H9 (cell line): ENCODE data around the gene PUM1. TPM values are rescaled to one million over a fixed set of nuclear protein-coding genes. Genes with fewer than 3 reads are reported as not detected.

ENCODE experiments used
- DNase-seq: peaks from one replicate; pipeline ENCODE4 v3.0.0-alpha.2; 2017
- H2AFZ ChIP-seq: one replicate; pipeline ENCODE4 v1.6.1; 2013; ENCODE audit warnings: mild to moderate bottlenecking, low read length, control low read depth, moderate library complexity
- H2AK5ac ChIP-seq: 2 replicates; pipeline ENCODE4 v1.6.1; 2013; ENCODE audit warnings: low read length, control low read depth, mixed read lengths; ENCODE audit not compliant: insufficient read length
- H2BK120ac ChIP-seq: one replicate; pipeline ENCODE4 v1.6.1; 2013; ENCODE audit warnings: low read depth, mild to moderate bottlenecking, low read length, control low read depth, inconsistent platforms; ENCODE audit not compliant: poor library complexity, severe bottlenecking
- H2BK12ac ChIP-seq: 2 replicates; pipeline ENCODE4 v1.6.1; 2013; ENCODE audit warnings: low read length, control low read depth, mixed read lengths, low read depth; ENCODE audit not compliant: insufficient read length
- H2BK15ac ChIP-seq: 2 replicates; pipeline ENCODE4 v1.6.1; 2013; ENCODE audit warnings: low read depth, low read length, control low read depth
- H2BK20ac ChIP-seq: one replicate; pipeline ENCODE4 v1.6.1; 2013; ENCODE audit warnings: low read depth, mild to moderate bottlenecking, low read length, control low read depth, inconsistent platforms; ENCODE audit not compliant: poor library complexity, severe bottlenecking
- H2BK5ac ChIP-seq: 2 replicates; pipeline ENCODE4 v1.6.1; 2013; ENCODE audit warnings: low read length, control low read depth, mixed read lengths; ENCODE audit not compliant: insufficient read length
- H3K14ac ChIP-seq: 2 replicates; pipeline ENCODE4 v1.6.1; 2013; ENCODE audit warnings: low read length, control low read depth; ENCODE audit not compliant: insufficient read depth
- H3K18ac ChIP-seq: 2 replicates; pipeline ENCODE4 v1.6.1; 2013; ENCODE audit warnings: low read depth, mild to moderate bottlenecking, mixed read lengths, low read length, control low read depth; ENCODE audit not compliant: insufficient read length
- H3K23ac ChIP-seq: 2 replicates; pipeline ENCODE4 v1.6.1; 2013; ENCODE audit warnings: low read length, control low read depth, mixed read lengths, low read depth; ENCODE audit not compliant: insufficient read length
- H3K23me2 ChIP-seq: 2 replicates; pipeline ENCODE4 v1.6.1; 2013; ENCODE audit warnings: low read depth, mild to moderate bottlenecking, mixed read lengths, low read length, control low read depth; ENCODE audit not compliant: insufficient read length, poor library complexity, severe bottlenecking
- H3K27ac ChIP-seq: 2 replicates; pipeline ENCODE4 v1.5.1; 2013; ENCODE audit warnings: low read length, control low read depth, mixed read lengths, low read depth; ENCODE audit not compliant: insufficient read length
- H3K27me3 ChIP-seq: 2 replicates; pipeline ENCODE4 v1.6.1; 2013; ENCODE audit warnings: low read length, control low read depth, inconsistent platforms; ENCODE audit not compliant: insufficient read depth
- H3K4ac ChIP-seq: 2 replicates; pipeline ENCODE4 v1.6.1; 2013; ENCODE audit warnings: low read depth, mild to moderate bottlenecking, control low read depth, inconsistent platforms, low read length, moderate library complexity
- H3K4me1 ChIP-seq: 2 replicates; pipeline ENCODE4 v1.6.1; 2013; ENCODE audit warnings: low read length, control low read depth, inconsistent platforms; ENCODE audit not compliant: insufficient read depth
- H3K4me2 ChIP-seq: 2 replicates; pipeline ENCODE4 v1.6.1; 2013; ENCODE audit warnings: low read length, control low read depth, mixed read lengths; ENCODE audit not compliant: insufficient read length, insufficient read depth
- H3K56ac ChIP-seq: 2 replicates; pipeline ENCODE4 v1.6.1; 2013; ENCODE audit warnings: low read depth, mild to moderate bottlenecking, mixed read lengths, low read length, control low read depth; ENCODE audit not compliant: insufficient read length
- H3K79me1 ChIP-seq: 2 replicates; pipeline ENCODE4 v1.6.1; 2013; ENCODE audit warnings: low read depth, mild to moderate bottlenecking, moderate library complexity, low read length, control low read depth, inconsistent platforms; ENCODE audit not compliant: insufficient read depth, poor library complexity, severe bottlenecking
- H3K79me2 ChIP-seq: 2 replicates; pipeline ENCODE4 v1.6.1; 2013; ENCODE audit warnings: low read length, control low read depth, inconsistent platforms; ENCODE audit not compliant: insufficient read depth
- H3K9ac ChIP-seq: 2 replicates; pipeline ENCODE4 v1.6.1; 2013; ENCODE audit warnings: low read length, control low read depth, mixed read lengths; ENCODE audit not compliant: insufficient read length; ENCODE audit errors: extremely low read depth
- H3K9me3 ChIP-seq: one replicate; pipeline ENCODE4 v1.6.1; 2013; ENCODE audit warnings: low read depth, low read length, inconsistent platforms; ENCODE audit not compliant: control insufficient read depth
- H3T11ph ChIP-seq: one replicate; pipeline ENCODE4 v1.6.1; 2013; ENCODE audit warnings: mild to moderate bottlenecking, low read length, control low read depth, inconsistent platforms
- H4K20me1 ChIP-seq: one replicate; pipeline ENCODE4 v1.6.1; 2013; ENCODE audit not compliant: control insufficient read depth, insufficient read length, insufficient read depth
- H4K5ac ChIP-seq: 2 replicates; pipeline ENCODE4 v1.6.1; 2013; ENCODE audit warnings: low read depth, mild to moderate bottlenecking, mixed read lengths, low read length, control low read depth; ENCODE audit not compliant: insufficient read length
- H4K8ac ChIP-seq: replicated peaks from 2 replicates; pipeline ENCODE4 v1.6.1; 2013; ENCODE audit warnings: low read length, control low read depth, mixed read lengths, low read depth; ENCODE audit not compliant: insufficient read length
- H4K91ac ChIP-seq: 2 replicates; pipeline ENCODE4 v1.6.1; 2013; ENCODE audit warnings: low read depth, mild to moderate bottlenecking, moderate library complexity, mixed read lengths, low read length, control low read depth; ENCODE audit not compliant: insufficient read length
- H3K27ac Mint-ChIP-seq, 3 experiments: 2 replicates in 2 of 3; 3 replicates in 1 of 3; pipeline ENCODE4 v1.8.0; 2020 to 2021; ENCODE audit warnings: mixed read lengths in 3 of 3, mild to moderate bottlenecking in 1 of 3, moderate library complexity in 1 of 3
- H3K27me3 Mint-ChIP-seq: 2 replicates; pipeline ENCODE4 v1.8.0; 2021; ENCODE audit warnings: low read depth, mild to moderate bottlenecking, moderate library complexity, mixed read lengths
- H3K36me3 Mint-ChIP-seq, 3 experiments: 2 replicates in 2 of 3; 3 replicates in 1 of 3; pipeline ENCODE4 v1.8.0; 2020 to 2021; ENCODE audit warnings: low read depth in 3 of 3, mixed read lengths in 3 of 3; ENCODE audit not compliant: insufficient read depth in 1 of 3
- H3K4me1 Mint-ChIP-seq, 2 experiments: 2 replicates each; pipeline ENCODE4 v1.8.0; 2020; ENCODE audit warnings: mixed read lengths in 2 of 2
- H3K4me3 Mint-ChIP-seq, 2 experiments: 2 replicates in 1 of 2; 3 replicates in 1 of 2; pipeline ENCODE4 v1.8.0; 2020 to 2021; ENCODE audit warnings: mild to moderate bottlenecking in 2 of 2, mixed read lengths in 2 of 2, moderate library complexity in 1 of 2
- H3K9me3 Mint-ChIP-seq, 2 experiments: 2 replicates in 1 of 2; 3 replicates in 1 of 2; pipeline ENCODE4 v1.8.0; 2020; ENCODE audit warnings: mild to moderate bottlenecking in 2 of 2, mixed read lengths in 2 of 2, moderate library complexity in 1 of 2
- CTCF ChIP-seq: fragments of 200-600 bp; sonication (generic); conservative IDR thresholded peaks from 3 replicates; pipeline ENCODE4 v1.8.0; 2021; ENCODE audit warnings: antibody characterized with exemption, mild to moderate bottlenecking
- WGBS: extraction: QIAGEN DNeasy Blood & Tissue Kit; methylation state at CpG from one replicate; pipeline ENCODE4 v1.1.7; 2013; ENCODE audit warnings: missing lambda C conversion rate, low lambda C conversion rate, mixed read lengths; ENCODE audit not compliant: insufficient read length; ENCODE audit errors: extremely low coverage; 5-methylcytosine and 5-hydroxymethylcytosine counted together
- total RNA-seq: library from RNA; stranded (reverse); gene quantifications from 2 replicates; pipeline ENCODE4 v1.2.1, GENCODE V29; 2021

PUM1 gene
- total RNA-seq, 1 experiment from 2014 or later, result 164 TPM

GRCh38 chr1:31031330-31032143 is 34.0 kb downstream of the PUM1 start:
- Histone ChIP-seq H3K27me3 (no peaks in the 10 kb centered on the region), H4K91ac (no peak overlapping the region), H4K8ac (no peak overlapping the region), H3K79me1 (peaks cover 8% of the 10 kb centered on the region), H2AK5ac (no peak overlapping the region), H2BK120ac (no peak overlapping the region), H3K4ac (no peak overlapping the region), H3K14ac (no peak overlapping the region), H3K4me1 (peaks cover 7% of the 10 kb centered on the region; the same call in 1 of the 2 replicates), H3K9me3 (no peaks in the 10 kb centered on the region), H3K23ac (no peak overlapping the region), H4K5ac (no peak overlapping the region), H2BK20ac (no peak overlapping the region), H3K9ac (no peak overlapping the region), H2BK12ac (no peak overlapping the region), H2BK5ac (no peak overlapping the region), H3K79me2 (peaks cover 42% of the 10 kb centered on the region), H2AFZ (no peak overlapping the region), H3T11ph (no peak overlapping the region), H3K18ac (no peak overlapping the region), H3K4me2 (no peak overlapping the region), H4K20me1 (no peaks in the 10 kb centered on the region), H2BK15ac (no peak overlapping the region), H3K56ac (no peak overlapping the region), H3K27ac (no peak overlapping the region), H3K23me2 (no peaks in the 10 kb centered on the region)
- no peak for DNase-seq
- WGBS, result no CpG with 5 or more reads among the region's 5 CpGs
- no peak for TF ChIP-seq CTCF
- H3K4me1 Mint-ChIP-seq, result peaks cover 53 to 67% of the 10 kb centered on the region in 2 experiments
- no peaks in the 10 kb centered on the region for H3K27me3 Mint-ChIP-seq
- peak overlapping the region in 1 of 2 experiments; percentile 16; a peak in 3 of 5 replicates for H3K4me3 Mint-ChIP-seq
- peak overlapping the region in 2 of 3 experiments; percentile 56 to 73; a peak in 3 of 7 replicates for H3K27ac Mint-ChIP-seq
- no peaks in the 10 kb centered on the region for H3K9me3 Mint-ChIP-seq
- peaks cover 8 to 38% (median 25%) of the 10 kb centered on the region in 3 experiments; a peak in 6 of 7 replicates for H3K36me3 Mint-ChIP-seq
